GM06990 (cell line): ENCODE results near the gene VPS26C.
A peak's percentile ranks its signal among the peaks of the same experiment; 100 is the strongest.

Experiments
- DNase-seq: peaks from one replicate; pipeline ENCODE4 v3.0.0-alpha.2; 2011; ENCODE audit not compliant: insufficient read length; ENCODE audit errors: extremely low read depth
- H3K27me3 ChIP-seq: replicated peaks from 2 replicates; pipeline ENCODE4 v1.6.0; 2011; ENCODE audit warnings: low read length; ENCODE audit not compliant: control insufficient read depth, insufficient read depth
- H3K36me3 ChIP-seq: 2 replicates; pipeline ENCODE4 v1.5.1; 2011; ENCODE audit warnings: low read length; ENCODE audit not compliant: control insufficient read depth, insufficient read depth
- H3K4me3 ChIP-seq: replicated peaks from 2 replicates; pipeline ENCODE4 v1.5.1; 2011; ENCODE audit warnings: low read depth, mild to moderate bottlenecking, control low read depth, low read length
- TF ChIP-seq, protein P1 (sequence below): IDR thresholded peaks from 2 replicates; pipeline ENCODE4 v1.5.1; 2011; ENCODE audit warnings: low read length, control low read depth, mild to moderate bottlenecking, inconsistent platforms; ENCODE audit not compliant: insufficient read depth, poor library complexity, severe bottlenecking

Gene VPS26C

GRCh38 chr21:37276377-37276776 lies 9.2 kb upstream of the VPS26C start:
- H3K4me3 ChIP-seq: no peak overlapping the region
- TF ChIP-seq, protein P1, sequence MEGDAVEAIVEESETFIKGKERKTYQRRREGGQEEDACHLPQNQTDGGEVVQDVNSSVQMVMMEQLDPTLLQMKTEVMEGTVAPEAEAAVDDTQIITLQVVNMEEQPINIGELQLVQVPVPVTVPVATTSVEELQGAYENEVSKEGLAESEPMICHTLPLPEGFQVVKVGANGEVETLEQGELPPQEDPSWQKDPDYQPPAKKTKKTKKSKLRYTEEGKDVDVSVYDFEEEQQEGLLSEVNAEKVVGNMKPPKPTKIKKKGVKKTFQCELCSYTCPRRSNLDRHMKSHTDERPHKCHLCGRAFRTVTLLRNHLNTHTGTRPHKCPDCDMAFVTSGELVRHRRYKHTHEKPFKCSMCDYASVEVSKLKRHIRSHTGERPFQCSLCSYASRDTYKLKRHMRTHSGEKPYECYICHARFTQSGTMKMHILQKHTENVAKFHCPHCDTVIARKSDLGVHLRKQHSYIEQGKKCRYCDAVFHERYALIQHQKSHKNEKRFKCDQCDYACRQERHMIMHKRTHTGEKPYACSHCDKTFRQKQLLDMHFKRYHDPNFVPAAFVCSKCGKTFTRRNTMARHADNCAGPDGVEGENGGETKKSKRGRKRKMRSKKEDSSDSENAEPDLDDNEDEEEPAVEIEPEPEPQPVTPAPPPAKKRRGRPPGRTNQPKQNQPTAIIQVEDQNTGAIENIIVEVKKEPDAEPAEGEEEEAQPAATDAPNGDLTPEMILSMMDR: no peak
- no peak for DNase-seq
- H3K36me3 ChIP-seq: no peaks in the 10 kb centered on the region
- no peaks in the 10 kb centered on the region for H3K27me3 ChIP-seq

DNA sequence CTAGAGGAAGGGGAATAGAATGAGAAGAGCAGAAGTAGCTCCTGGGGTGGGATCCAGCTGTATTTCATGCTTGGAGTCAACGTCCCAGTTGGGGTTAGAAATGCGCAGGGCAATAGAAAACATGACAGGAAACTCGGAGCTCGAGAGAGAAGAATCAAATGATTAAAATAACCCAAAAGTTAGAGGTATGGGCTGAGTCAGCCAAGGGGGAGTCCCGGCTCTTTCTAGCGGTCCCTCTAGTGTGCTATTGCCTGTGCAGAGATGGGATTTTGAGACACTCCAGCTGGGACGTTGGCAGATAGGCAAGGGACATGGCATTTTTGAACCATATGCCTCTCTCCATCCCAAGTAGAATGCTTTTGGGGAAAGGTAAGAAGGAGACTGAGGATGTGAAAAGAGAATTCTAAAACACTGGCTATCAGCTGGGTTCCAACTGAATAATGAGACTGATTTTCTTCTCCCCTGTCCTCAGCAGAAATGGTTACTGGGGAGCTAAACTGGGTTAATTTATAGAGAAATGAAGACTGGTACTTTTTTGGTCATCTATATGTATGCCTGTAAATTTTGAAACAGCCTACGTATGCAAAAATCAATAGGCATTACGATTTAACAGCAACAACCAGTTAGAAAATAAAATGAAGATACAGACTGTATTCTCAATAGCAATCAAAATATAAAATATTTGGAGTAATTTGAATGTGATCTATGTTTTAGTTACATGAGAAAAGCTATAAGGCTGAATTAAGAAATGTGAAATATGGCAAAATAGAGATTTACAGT lies 7.0 kb upstream of the VPS26C start:
- DNase-seq: no peak
- TF ChIP-seq, protein P1: no peak
- H3K27me3 ChIP-seq: no peaks in the 10 kb centered on the region
- H3K36me3 ChIP-seq: no peaks in the 10 kb centered on the region
- peak overlapping the region; percentile 8; the same call in 1 of the 2 replicates for H3K4me3 ChIP-seq

DNA sequence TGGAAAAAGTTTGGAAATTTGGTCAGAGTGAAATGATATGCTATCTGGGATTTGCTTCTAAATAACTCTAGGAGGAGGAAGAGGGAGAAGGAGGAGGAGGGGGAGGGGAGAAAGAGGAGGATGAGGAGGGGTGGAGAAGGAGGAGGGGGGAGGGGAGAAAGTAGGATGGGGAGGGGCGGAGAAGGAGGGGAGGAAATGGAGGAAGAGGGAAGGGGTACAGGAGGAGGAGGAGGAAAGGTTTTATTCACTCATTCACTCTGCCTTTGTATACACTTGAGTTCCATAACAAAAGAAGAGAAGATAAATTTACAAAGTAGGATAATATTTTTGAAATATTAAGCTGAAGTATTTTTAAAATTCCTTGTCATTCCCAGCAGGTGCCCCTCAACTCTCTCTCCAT lies 6.3 kb upstream of the VPS26C start:
- no peak for DNase-seq
- TF ChIP-seq, protein P1: no peak
- Histone ChIP-seq H3K27me3 (no peaks in the 10 kb centered on the region), H3K4me3 (peak overlapping the region; percentile 8; the same call in 1 of the 2 replicates), H3K36me3 (no peaks in the 10 kb centered on the region)

- TF ChIP-seq, protein P1: no peak
Observed at GRCh38 chr21:37272897-37273296, 5.8 kb upstream of the VPS26C start.

GRCh38 chr21:37270576-37271365 lies 3.6 kb upstream of the VPS26C start:
- TF ChIP-seq, protein P1: no peak
- no peak for DNase-seq
- no peak overlapping the region for H3K4me3 ChIP-seq
- H3K36me3 ChIP-seq: no peaks in the 10 kb centered on the region
- no peaks in the 10 kb centered on the region for H3K27me3 ChIP-seq

More at GRCh38 chr21:37272897-37273296, 5.8 kb upstream of the VPS26C start:
- no peaks in the 10 kb centered on the region for H3K27me3 ChIP-seq
- H3K4me3 ChIP-seq: no peak overlapping the region
- H3K36me3 ChIP-seq: no peaks in the 10 kb centered on the region
- DNase-seq: no peak
